ENCODE data around the gene NHLRC4. TPM values are rescaled to one million over a fixed set of nuclear protein-coding genes. Genes with fewer than 3 reads are reported as not detected.
A peak's percentile ranks its signal among the peaks of the same experiment; 100 is the strongest.

NHLRC4 gene
- total and polyA plus RNA-seq, 2 of the 8 experiments (the other 6 are each of a cell fraction or from before 2014, with no cell fraction given) = 0.60 to 0.76 TPM

DNA sequence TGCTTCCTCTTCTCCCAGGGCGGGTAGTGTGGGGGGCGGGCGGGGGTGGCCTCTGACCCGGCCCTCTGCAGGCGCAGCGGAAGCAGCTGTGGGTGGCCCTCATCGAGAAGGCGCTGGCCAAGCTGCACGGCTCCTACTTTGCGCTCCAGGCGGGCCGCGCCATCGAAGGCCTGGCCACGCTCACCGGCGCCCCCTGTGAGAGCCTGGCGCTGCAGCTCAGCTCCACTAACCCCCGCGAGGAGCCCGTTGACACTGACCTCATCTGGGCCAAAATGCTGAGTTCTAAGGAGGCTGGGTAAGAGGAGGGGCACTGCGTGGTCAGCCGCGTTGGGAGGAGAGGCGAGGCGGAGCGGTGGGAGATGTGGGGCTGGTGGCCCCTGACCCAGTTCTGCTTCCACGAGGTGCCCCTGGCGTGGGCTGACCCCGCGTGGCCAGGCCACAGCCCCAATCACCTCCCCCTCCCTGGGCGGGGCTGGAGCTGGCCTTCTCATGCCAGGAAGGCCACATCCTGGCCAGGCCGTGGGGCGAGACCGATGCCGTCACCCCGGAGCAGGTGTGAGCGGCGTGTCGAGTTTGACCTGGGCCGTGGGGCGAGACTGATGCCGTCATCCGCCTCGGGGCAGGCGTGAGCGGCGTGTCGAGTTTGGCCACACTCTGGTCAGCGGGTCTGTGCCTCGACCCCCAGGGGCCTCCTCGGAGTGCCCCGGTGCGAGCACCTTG is 17.1 kb upstream of the NHLRC4 start (continued):
- TF ChIP-seq RAD21 (IDR thresholded peaks at IDR 0.05 in 1 of 2, conservative IDR thresholded peaks at IDR 0.05 in 1 of 2; ENCODE audit: low read depth in 2 of 2, low read length in 2 of 2) = peak; percentile 3 to 49; a peak in 2 of 4 replicates
- TF ChIP-seq, protein P1, sequence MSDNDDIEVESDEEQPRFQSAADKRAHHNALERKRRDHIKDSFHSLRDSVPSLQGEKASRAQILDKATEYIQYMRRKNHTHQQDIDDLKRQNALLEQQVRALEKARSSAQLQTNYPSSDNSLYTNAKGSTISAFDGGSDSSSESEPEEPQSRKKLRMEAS (IDR thresholded peaks at IDR 0.05) = no peak
- TF ChIP-seq, protein P2, sequence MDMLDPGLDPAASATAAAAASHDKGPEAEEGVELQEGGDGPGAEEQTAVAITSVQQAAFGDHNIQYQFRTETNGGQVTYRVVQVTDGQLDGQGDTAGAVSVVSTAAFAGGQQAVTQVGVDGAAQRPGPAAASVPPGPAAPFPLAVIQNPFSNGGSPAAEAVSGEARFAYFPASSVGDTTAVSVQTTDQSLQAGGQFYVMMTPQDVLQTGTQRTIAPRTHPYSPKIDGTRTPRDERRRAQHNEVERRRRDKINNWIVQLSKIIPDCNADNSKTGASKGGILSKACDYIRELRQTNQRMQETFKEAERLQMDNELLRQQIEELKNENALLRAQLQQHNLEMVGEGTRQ (IDR thresholded peaks at IDR 0.05; ENCODE audit: low read length) = no peak
- TF ChIP-seq FOSL1 (IDR thresholded peaks at IDR 0.05; ENCODE audit: insufficient read depth, low read depth, low read length) = 0 out of 2 replicates have a peak, but pooled peaks have one; percentile 53
- TF ChIP-seq BCL11A (IDR thresholded peaks at IDR 0.05; ENCODE audit: low read depth in 2 of 2, low read length in 2 of 2) = no peak
- TF ChIP-seq TAF1 (IDR thresholded peaks at IDR 0.05; ENCODE audit: low read depth, low read length) = no peak
- TF ChIP-seq YY1 (IDR thresholded peaks at IDR 0.05; ENCODE audit: low read depth, low read length) = 0 out of 2 replicates have a peak, but pooled peaks have one; percentile 25
- TF ChIP-seq SIN3A (conservative IDR thresholded peaks at IDR 0.05 in 1 of 2, IDR thresholded peaks at IDR 0.05 in 1 of 2; ENCODE audit: low read depth in 1 of 2, low read length in 2 of 2) = no peak
- TF ChIP-seq, protein P3, sequence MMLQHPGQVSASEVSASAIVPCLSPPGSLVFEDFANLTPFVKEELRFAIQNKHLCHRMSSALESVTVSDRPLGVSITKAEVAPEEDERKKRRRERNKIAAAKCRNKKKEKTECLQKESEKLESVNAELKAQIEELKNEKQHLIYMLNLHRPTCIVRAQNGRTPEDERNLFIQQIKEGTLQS (IDR thresholded peaks at IDR 0.05; ENCODE audit: insufficient read depth, low read depth, low read length) = no peak
- TF ChIP-seq SIRT6 (IDR thresholded peaks at IDR 0.05; ENCODE audit: low read length) = no peak
- TF ChIP-seq, protein P4, sequence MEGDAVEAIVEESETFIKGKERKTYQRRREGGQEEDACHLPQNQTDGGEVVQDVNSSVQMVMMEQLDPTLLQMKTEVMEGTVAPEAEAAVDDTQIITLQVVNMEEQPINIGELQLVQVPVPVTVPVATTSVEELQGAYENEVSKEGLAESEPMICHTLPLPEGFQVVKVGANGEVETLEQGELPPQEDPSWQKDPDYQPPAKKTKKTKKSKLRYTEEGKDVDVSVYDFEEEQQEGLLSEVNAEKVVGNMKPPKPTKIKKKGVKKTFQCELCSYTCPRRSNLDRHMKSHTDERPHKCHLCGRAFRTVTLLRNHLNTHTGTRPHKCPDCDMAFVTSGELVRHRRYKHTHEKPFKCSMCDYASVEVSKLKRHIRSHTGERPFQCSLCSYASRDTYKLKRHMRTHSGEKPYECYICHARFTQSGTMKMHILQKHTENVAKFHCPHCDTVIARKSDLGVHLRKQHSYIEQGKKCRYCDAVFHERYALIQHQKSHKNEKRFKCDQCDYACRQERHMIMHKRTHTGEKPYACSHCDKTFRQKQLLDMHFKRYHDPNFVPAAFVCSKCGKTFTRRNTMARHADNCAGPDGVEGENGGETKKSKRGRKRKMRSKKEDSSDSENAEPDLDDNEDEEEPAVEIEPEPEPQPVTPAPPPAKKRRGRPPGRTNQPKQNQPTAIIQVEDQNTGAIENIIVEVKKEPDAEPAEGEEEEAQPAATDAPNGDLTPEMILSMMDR (IDR thresholded peaks at IDR 0.05; ENCODE audit: control extremely low read depth in 1 of 3, insufficient read depth in 1 of 3, low read depth in 1 of 3, low read length in 3 of 3) = peak; percentile 70 to 76 (median 76)

Data from H1 (cell line).